Endothelial cell of umbilical vein (primary cell): ENCODE results near the gene SMC1A. TPM values are rescaled to one million over a fixed set of nuclear protein-coding genes. Genes with fewer than 3 reads are reported as not detected.

Experiments used
- BruUV-seq: library from RNA; stranded (reverse); fragments of 400-500 nt; replicated peaks from 2 replicates; lab custom pipeline; 2021; lab: Mats Ljungman, UMichigan
- CTCF ChIA-PET: fragments of 300-600, 350-600 bp; sonication (Branson Sonifier 250); formaldehyde crosslinking; loops from one replicate; lab custom pipeline; 2021; ENCODE audit warnings: antibody characterized with exemption, inconsistent platforms; lab: Charles Lee
- POLR2A ChIA-PET: fragments of 300-600, 350-600 bp; sonication (Branson Sonifier 250); formaldehyde crosslinking; loops from one replicate; lab custom pipeline; 2021; ENCODE audit warnings: antibody characterized with exemption, inconsistent platforms; lab: Charles Lee
- DNase-seq: peaks from one replicate; pipeline ENCODE4 v3.0.0-alpha.2; 2011; ENCODE audit warnings: low read depth, low spot score
- FAIRE-seq: peaks from 2 replicates; lab custom pipeline; 2011; peaks lifted over from hg19 to GRCh38; lab: Jason Lieb, UNC
- H2AFZ ChIP-seq: 2 replicates; pipeline ENCODE4 v1.6.0; 2012; ENCODE audit warnings: low read depth, low read length, control low read depth, inconsistent platforms
- H3K27ac ChIP-seq: 2 replicates; pipeline ENCODE4 v1.5.1; 2011; ENCODE audit warnings: low read depth, mild to moderate bottlenecking, control low read depth, low read length, moderate library complexity; ENCODE audit not compliant: insufficient read depth
- H3K27me3 ChIP-seq, 2 experiments: 2 replicates each; pipeline versions ENCODE4 v1.6.0 to v1.6.1; 2011; ENCODE audit warnings: low read length in 2 of 2, mixed read lengths in 1 of 2; ENCODE audit not compliant: control insufficient read depth in 2 of 2, insufficient read depth in 2 of 2
- H3K36me3 ChIP-seq, 2 experiments: 2 replicates in 1 of 2; 3 replicates in 1 of 2; pipeline ENCODE4 v1.5.1; 2011; ENCODE audit warnings: low read length in 2 of 2, mild to moderate bottlenecking in 1 of 2, moderate library complexity in 1 of 2; ENCODE audit not compliant: control insufficient read depth in 2 of 2, insufficient read depth in 2 of 2; ENCODE audit errors: extremely low read depth in 1 of 2
- H3K4me1 ChIP-seq: 3 replicates; pipeline ENCODE4 v1.5.1; 2011; ENCODE audit warnings: mild to moderate bottlenecking, low read length; ENCODE audit not compliant: control insufficient read depth, insufficient read depth; ENCODE audit errors: extremely low read depth
- H3K4me2 ChIP-seq: 2 replicates; pipeline ENCODE4 v1.6.1; 2011; ENCODE audit warnings: low read length, control low read depth, mixed read lengths; ENCODE audit not compliant: insufficient read depth
- H3K4me3 ChIP-seq, 3 experiments: fragments of 200-600 bp in 1 of 3; sonication (generic), shearing (Covaris generic) in 1 of 3; replicated peaks in 1 of 3; 2 replicates each; pipeline ENCODE4 v1.5.1; 2011 to 2016; ENCODE audit warnings: control low read depth in 3 of 3, low read length in 3 of 3, mild to moderate bottlenecking in 2 of 3, inconsistent platforms in 1 of 3, low read depth in 1 of 3, moderate library complexity in 1 of 3; ENCODE audit not compliant: insufficient read depth in 1 of 3
- H3K79me2 ChIP-seq: 2 replicates; pipeline ENCODE4 v1.6.0; 2012; ENCODE audit warnings: low read length, inconsistent platforms; ENCODE audit not compliant: control insufficient read depth, insufficient read depth
- H3K9ac ChIP-seq: replicated peaks from 2 replicates; pipeline ENCODE3; 2011; ENCODE audit warnings: low read length, control low read depth; ENCODE audit not compliant: insufficient read depth; ENCODE audit errors: extremely low read depth
- H3K9me1 ChIP-seq: replicated peaks from 3 replicates; pipeline ENCODE4 v1.6.0; 2011; ENCODE audit warnings: mild to moderate bottlenecking, low read length; ENCODE audit not compliant: control insufficient read depth, insufficient read depth; ENCODE audit errors: extremely low read depth
- H3K9me3 ChIP-seq: replicated peaks from 2 replicates; pipeline ENCODE4 v1.5.1; 2012; ENCODE audit warnings: low read length, inconsistent platforms; ENCODE audit not compliant: control insufficient read depth, insufficient read depth
- H4K20me1 ChIP-seq: replicated peaks from 2 replicates; pipeline ENCODE3; 2011; ENCODE audit warnings: mild to moderate bottlenecking, low read length; ENCODE audit not compliant: control insufficient read depth, insufficient read depth; ENCODE audit errors: extremely low read depth
- EZH2 ChIP-seq: IDR thresholded peaks from 2 replicates; pipeline ENCODE4 v1.6.1; 2012; ENCODE audit warnings: borderline replicate concordance, low read depth, mild to moderate bottlenecking, moderate library complexity, low read length, inconsistent platforms; ENCODE audit not compliant: severe bottlenecking
- FOS ChIP-seq: IDR thresholded peaks from 2 replicates; pipeline ENCODE4 v1.6.1; 2011; ENCODE audit warnings: mild to moderate bottlenecking, low read length, moderate library complexity, borderline replicate concordance; ENCODE audit not compliant: insufficient read depth
- GATA2 ChIP-seq: IDR thresholded peaks from 2 replicates; pipeline ENCODE4 v1.7.0; 2011; ENCODE audit warnings: low read depth, mild to moderate bottlenecking, moderate library complexity, mixed read lengths, low read length; ENCODE audit not compliant: insufficient read length, insufficient read depth
- JUN ChIP-seq: IDR thresholded peaks from 2 replicates; pipeline ENCODE4 v1.6.1; 2011; ENCODE audit warnings: borderline replicate concordance, low read depth; ENCODE audit not compliant: insufficient read length, insufficient read depth
- MYC ChIP-seq: IDR thresholded peaks from one replicate; pipeline ENCODE4 v1.6.1; 2011; ENCODE audit warnings: mild to moderate bottlenecking, low read depth, low read length
- POLR2A ChIP-seq: IDR thresholded peaks from 2 replicates; pipeline ENCODE4 v1.6.1; 2012; ENCODE audit warnings: low read depth, mild to moderate bottlenecking, control low read depth, low read length
- POLR2AphosphoS5 ChIP-seq: IDR thresholded peaks from 2 replicates; pipeline ENCODE4 v1.6.1; 2012; ENCODE audit warnings: low read depth, mild to moderate bottlenecking, control low read depth, low read length, moderate library complexity; ENCODE audit not compliant: insufficient read depth
- dilution Hi-C: fragments of 300-500 bp; cut with MboI; formaldehyde crosslinking; loops from one replicate; pipeline ENCODE4 v1.15.0; 2019; ENCODE audit warnings: low sequenced_read_pairs; ENCODE audit not compliant: extremely low pct_ligation_motif_present
- intact Hi-C: fragments of 100-400 bp; cut with micrococcal nuclease; formaldehyde crosslinking; loops from one replicate; pipeline ENCODE4 v1.10.0; 2022
- polyA plus RNA-seq, 4 experiments: library from polyadenylated mRNA; depleted of rRNA in 3 of 4; stranded (reverse) in 3 of 4; unstranded in 1 of 4; fragments of >200 nt; gene quantifications; 2 replicates each; pipeline versions ENCODE4 v1.2.1 to v1.2.3, GENCODE V29; 2011 to 2012; ENCODE audit warnings: missing spikeins in 1 of 4
- total RNA-seq: library from RNA; stranded (reverse); gene quantifications from 2 replicates; pipeline ENCODE4 v1.2.3, GENCODE V29; 2021
- TF ChIP-seq, protein P1 (sequence below), 2 donors: IDR thresholded peaks; 1 replicate in 1 of 2; 2 replicates in 1 of 2; pipeline ENCODE4 v1.5.1; 2011; ENCODE audit warnings: low read length in 2 of 2, mild to moderate bottlenecking in 2 of 2, moderate library complexity in 2 of 2, control low read depth in 1 of 2, inconsistent platforms in 1 of 2, low read depth in 1 of 2; ENCODE audit not compliant: insufficient read depth in 1 of 2; ENCODE audit errors: extremely low read depth in 1 of 2
- TF ChIP-seq, protein P2 (sequence below): IDR thresholded peaks from 2 replicates; pipeline ENCODE4 v1.6.1; 2011; ENCODE audit not compliant: insufficient read depth, insufficient read length

Gene SMC1A
- total and polyA plus RNA-seq, 2 donors (not counting 3 experiments of a cell fraction or from before 2014, with no cell fraction given) = 15.4 to 75.9 TPM

DNA sequence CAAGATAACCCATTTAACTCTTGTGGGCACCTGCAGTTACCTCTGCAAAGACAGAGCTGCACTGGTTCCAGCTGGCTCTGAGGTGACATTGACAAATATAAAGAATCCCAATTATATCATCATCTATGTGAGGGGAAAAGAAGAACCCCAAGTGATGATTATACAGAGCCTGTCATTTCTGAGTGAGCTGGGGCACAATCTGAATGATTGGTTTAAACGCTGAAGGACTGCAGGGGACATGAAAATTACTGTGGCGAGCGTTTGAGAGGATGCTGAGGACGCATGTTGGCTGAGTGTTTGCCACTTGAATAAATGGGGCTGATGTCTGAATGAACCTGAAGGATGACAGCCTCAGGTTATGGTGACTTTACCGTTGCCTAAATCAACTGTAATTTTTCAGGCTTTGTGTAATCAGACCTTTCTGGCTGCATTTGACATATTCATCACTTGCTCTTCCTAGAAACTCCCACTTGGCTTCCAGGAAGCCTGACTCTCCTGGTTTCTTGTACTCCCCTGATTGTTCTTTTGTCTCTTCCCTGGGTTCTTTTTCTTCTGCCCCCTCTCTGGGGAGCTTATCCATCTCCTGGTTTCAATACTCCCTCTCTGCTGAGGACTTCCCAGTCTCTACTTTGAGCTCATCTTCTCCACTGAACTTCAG lies 15.8 kb upstream of the SMC1A start:
- intact Hi-C loops (no loop called here), dilution Hi-C loops (no loop called here)
- Histone ChIP-seq H3K9me1 (no peaks in the 10 kb centered on the region), H3K27me3 (no peaks in the 10 kb centered on the region), H3K9ac (no peak overlapping the region), H3K4me2 (no peak overlapping the region), H3K79me2 (peaks cover 5% of the 10 kb centered on the region), H3K36me3 (no peaks in the 10 kb centered on the region), H3K9me3 (no peaks in the 10 kb centered on the region), H2AFZ (no peak overlapping the region), H3K4me1 (peaks cover 9% of the 10 kb centered on the region), H3K27ac (no peak overlapping the region), H3K4me3 (no peak overlapping the region), H4K20me1 (no peaks in the 10 kb centered on the region)
- FAIRE-seq (peak; percentile 24), DNase-seq (no peak)
- BruUV-seq = no TSS peak
- no peak for TF ChIP-seq EZH2
- TF ChIP-seq, protein P1, sequence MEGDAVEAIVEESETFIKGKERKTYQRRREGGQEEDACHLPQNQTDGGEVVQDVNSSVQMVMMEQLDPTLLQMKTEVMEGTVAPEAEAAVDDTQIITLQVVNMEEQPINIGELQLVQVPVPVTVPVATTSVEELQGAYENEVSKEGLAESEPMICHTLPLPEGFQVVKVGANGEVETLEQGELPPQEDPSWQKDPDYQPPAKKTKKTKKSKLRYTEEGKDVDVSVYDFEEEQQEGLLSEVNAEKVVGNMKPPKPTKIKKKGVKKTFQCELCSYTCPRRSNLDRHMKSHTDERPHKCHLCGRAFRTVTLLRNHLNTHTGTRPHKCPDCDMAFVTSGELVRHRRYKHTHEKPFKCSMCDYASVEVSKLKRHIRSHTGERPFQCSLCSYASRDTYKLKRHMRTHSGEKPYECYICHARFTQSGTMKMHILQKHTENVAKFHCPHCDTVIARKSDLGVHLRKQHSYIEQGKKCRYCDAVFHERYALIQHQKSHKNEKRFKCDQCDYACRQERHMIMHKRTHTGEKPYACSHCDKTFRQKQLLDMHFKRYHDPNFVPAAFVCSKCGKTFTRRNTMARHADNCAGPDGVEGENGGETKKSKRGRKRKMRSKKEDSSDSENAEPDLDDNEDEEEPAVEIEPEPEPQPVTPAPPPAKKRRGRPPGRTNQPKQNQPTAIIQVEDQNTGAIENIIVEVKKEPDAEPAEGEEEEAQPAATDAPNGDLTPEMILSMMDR (IDR thresholded peaks at IDR 0.05; ENCODE audit: extremely low read depth in 1 of 2, insufficient read depth in 1 of 2, low read depth in 1 of 2, low read length in 2 of 2) = no peak
- no peak for TF ChIP-seq MYC
- no peak for TF ChIP-seq POLR2AphosphoS5
- TF ChIP-seq JUN = no peak
- TF ChIP-seq GATA2 = no peak
- TF ChIP-seq, protein P2, sequence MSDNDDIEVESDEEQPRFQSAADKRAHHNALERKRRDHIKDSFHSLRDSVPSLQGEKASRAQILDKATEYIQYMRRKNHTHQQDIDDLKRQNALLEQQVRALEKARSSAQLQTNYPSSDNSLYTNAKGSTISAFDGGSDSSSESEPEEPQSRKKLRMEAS = no peak
- TF ChIP-seq POLR2A = no peak
- no peak for TF ChIP-seq FOS
- ChIA-PET CTCF (interaction anchor here (0.9 to 1.1 kb wide), 2 partner anchors 15 to 155 kb away, joined by 3 read pairs; partner anchors contain the start of gene RIBC1), POLR2A (no interaction called here)
